ENCODE measurements around the gene FBXL16. TPM values are rescaled to one million over a fixed set of nuclear protein-coding genes. Genes with fewer than 3 reads are reported as not detected.

Gene FBXL16
- total and polyA plus RNA-seq, 2 of the 13 experiments (the other 11 are each of a cell fraction or from before 2014, with no cell fraction given) = 0.22 to 2.0 TPM

DNA sequence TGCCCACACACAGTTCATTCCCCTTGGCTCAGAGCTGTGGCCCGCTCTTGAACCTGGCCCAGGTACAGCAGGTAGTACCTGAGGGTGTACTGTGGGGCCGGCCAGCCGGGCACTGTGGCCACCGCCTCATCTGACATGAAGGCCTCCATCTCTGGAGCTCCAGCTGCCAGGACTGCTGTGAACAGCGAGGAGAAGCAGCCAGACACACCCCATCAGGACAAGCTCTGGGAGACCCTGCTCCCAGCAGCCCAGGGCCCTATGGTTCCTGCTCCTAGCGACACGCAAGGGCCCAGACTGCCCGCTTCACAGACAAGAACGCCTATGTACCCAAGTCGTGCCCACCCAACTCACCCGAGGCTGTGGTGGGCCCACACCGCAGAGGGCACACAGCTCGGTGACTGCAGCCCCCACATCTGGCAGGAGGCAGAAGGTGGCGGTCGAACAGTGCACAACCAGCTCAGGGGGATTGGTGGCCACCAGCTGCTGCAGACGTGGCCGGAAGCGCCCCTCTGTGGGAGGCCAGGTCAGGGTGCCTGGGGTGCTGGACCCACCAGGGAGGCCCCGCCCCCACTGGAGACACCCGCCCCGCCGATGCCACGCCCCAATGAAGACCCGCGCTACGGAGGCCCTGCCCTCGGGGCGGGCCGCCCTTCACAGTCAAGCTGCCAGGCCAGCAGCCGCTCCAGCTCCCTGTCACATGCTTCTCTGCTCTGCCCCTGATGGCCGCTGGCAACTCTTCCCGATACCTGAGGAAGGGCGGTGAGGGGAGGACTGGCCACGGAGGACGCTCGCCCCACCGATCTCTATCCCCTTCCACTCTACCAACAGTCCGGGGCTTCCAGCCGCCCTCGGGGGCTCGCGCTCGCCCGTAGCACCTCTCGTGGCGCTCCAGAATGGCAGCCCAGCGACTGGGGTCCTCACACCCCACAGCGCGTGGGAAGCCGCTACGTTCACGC, 26.5 kb downstream of the FBXL16 start (continued):
- TF ChIP-seq ZNF451 (CRISPR knock-in tag; IDR thresholded peaks at IDR 0.05) = no peak
- TF ChIP-seq ZNF737 (CRISPR knock-in tag; IDR thresholded peaks at IDR 0.05; ENCODE audit: borderline replicate concordance) = no peak
- no peak for TF ChIP-seq ATF3 (CRISPR knock-in tag; IDR thresholded peaks at IDR 0.05)
- TF ChIP-seq LBX2 (CRISPR knock-in tag; IDR thresholded peaks at IDR 0.05; ENCODE audit: borderline replicate concordance) = no peak
- TF ChIP-seq SRF (IDR thresholded peaks at IDR 0.05; ENCODE audit: low read depth, low read length) = no peak
- no peak for TF ChIP-seq ZNF564 (CRISPR knock-in tag; IDR thresholded peaks at IDR 0.05)
- TF ChIP-seq, protein P1, sequence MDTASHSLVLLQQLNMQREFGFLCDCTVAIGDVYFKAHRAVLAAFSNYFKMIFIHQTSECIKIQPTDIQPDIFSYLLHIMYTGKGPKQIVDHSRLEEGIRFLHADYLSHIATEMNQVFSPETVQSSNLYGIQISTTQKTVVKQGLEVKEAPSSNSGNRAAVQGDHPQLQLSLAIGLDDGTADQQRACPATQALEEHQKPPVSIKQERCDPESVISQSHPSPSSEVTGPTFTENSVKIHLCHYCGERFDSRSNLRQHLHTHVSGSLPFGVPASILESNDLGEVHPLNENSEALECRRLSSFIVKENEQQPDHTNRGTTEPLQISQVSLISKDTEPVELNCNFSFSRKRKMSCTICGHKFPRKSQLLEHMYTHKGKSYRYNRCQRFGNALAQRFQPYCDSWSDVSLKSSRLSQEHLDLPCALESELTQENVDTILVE (CRISPR knock-in tag; IDR thresholded peaks at IDR 0.05) = no peak
- TF ChIP-seq HOXA7 (CRISPR knock-in tag; IDR thresholded peaks at IDR 0.05) = peak; percentile 70; the same call in 1 of the 2 replicates
- no peak for TF ChIP-seq SOX13 (IDR thresholded peaks at IDR 0.05)
- 0 out of 4 replicates have a peak, but pooled peaks of 1 of the 2 experiments have one; percentile 12 for TF ChIP-seq SOX13 (CRISPR knock-in tag; conservative IDR thresholded peaks at IDR 0.05 in 1 of 2, IDR thresholded peaks at IDR 0.05 in 1 of 2)
- no peak for TF ChIP-seq ELF4 (CRISPR knock-in tag; IDR thresholded peaks at IDR 0.05; ENCODE audit: borderline replicate concordance)
- no peak for TF ChIP-seq ZNF138 (CRISPR knock-in tag; IDR thresholded peaks at IDR 0.05; ENCODE audit: low read depth)
- peak; percentile 81 for TF ChIP-seq KDM2A (CRISPR knock-in tag; IDR thresholded peaks at IDR 0.05; ENCODE audit: borderline replicate concordance, low read depth)
- TF ChIP-seq, protein P2, sequence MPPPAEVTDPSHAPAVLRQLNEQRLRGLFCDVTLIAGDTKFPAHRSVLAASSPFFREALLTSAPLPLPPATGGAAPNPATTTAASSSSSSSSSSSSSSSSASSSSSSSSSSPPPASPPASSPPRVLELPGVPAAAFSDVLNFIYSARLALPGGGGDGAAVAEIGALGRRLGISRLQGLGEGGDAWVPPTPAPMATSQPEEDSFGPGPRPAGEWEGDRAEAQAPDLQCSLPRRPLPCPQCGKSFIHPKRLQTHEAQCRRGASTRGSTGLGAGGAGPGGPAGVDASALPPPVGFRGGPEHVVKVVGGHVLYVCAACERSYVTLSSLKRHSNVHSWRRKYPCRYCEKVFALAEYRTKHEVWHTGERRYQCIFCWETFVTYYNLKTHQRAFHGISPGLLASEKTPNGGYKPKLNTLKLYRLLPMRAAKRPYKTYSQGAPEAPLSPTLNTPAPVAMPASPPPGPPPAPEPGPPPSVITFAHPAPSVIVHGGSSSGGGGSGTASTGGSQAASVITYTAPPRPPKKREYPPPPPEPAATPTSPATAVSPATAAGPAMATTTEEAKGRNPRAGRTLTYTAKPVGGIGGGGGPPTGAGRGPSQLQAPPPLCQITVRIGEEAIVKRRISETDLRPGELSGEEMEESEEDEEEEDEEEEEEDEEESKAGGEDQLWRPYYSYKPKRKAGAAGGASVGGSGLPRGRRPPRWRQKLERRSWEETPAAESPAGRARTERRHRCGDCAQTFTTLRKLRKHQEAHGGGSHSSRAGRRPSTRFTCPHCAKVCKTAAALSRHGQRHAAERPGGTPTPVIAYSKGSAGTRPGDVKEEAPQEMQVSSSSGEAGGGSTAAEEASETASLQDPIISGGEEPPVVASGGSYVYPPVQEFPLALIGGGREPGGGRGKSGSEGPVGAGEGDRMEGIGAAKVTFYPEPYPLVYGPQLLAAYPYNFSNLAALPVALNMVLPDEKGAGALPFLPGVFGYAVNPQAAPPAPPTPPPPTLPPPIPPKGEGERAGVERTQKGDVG (CRISPR knock-in tag; IDR thresholded peaks at IDR 0.05; ENCODE audit: borderline replicate concordance) = peak; percentile 62; the same call in 1 of the 2 replicates
- no peak for TF ChIP-seq ZNF124 (CRISPR knock-in tag; IDR thresholded peaks at IDR 0.05)
- TF ChIP-seq ZBTB26 (CRISPR knock-in tag; IDR thresholded peaks at IDR 0.05; ENCODE audit: borderline replicate concordance) = no peak; the same call in 1 of the 2 replicates
- no peak for TF ChIP-seq IKZF1 (IDR thresholded peaks at IDR 0.05)
- no peak for TF ChIP-seq NCOA5 (CRISPR knock-in tag; IDR thresholded peaks at IDR 0.05)
- no peak for TF ChIP-seq ZNF644 (CRISPR knock-in tag; IDR thresholded peaks at IDR 0.05; ENCODE audit: low read depth)
- TF ChIP-seq ZFAT (CRISPR knock-in tag; conservative IDR thresholded peaks at IDR 0.05) = no peak
- TF ChIP-seq ZMYM2 (CRISPR knock-in tag; IDR thresholded peaks at IDR 0.05) = no peak; the same call in 1 of the 2 replicates
- TF ChIP-seq ZNF44 (CRISPR knock-in tag; IDR thresholded peaks at IDR 0.05) = no peak
- TF ChIP-seq ZFYVE20 (CRISPR knock-in tag; IDR thresholded peaks at IDR 0.05; ENCODE audit: borderline replicate concordance, low read depth) = no peak
- TF ChIP-seq SCMH1 (CRISPR knock-in tag; IDR thresholded peaks at IDR 0.05; ENCODE audit: borderline replicate concordance) = no peak
